Mesendoderm (in vitro differentiated cells): ENCODE data around the gene GPR158.
A peak's percentile ranks its signal among the peaks of the same experiment; 100 is the strongest.

Source experiments
- DNase-seq: peaks from one replicate; pipeline ENCODE4 v3.0.0; 2013
- H2AK5ac ChIP-seq: 2 replicates; pipeline ENCODE4 v1.6.1; 2013; ENCODE audit warnings: low read length, inconsistent platforms
- H2BK120ac ChIP-seq: 2 replicates; pipeline ENCODE4 v1.6.1; 2013; ENCODE audit warnings: low read depth, mild to moderate bottlenecking, low read length, moderate library complexity, mixed read lengths
- H2BK15ac ChIP-seq: replicated peaks from 2 replicates; pipeline ENCODE4 v1.6.1; 2013; ENCODE audit warnings: low read depth, mild to moderate bottlenecking, moderate library complexity
- H2BK5ac ChIP-seq: 2 replicates; pipeline ENCODE4 v1.6.1; 2013; ENCODE audit warnings: low read length, inconsistent platforms
- H3K18ac ChIP-seq: 2 replicates; pipeline ENCODE4 v1.6.1; 2013; ENCODE audit warnings: mild to moderate bottlenecking, low read length, mixed read lengths
- H3K23ac ChIP-seq: one replicate; pipeline ENCODE4 v1.6.1; 2013; ENCODE audit warnings: low read length
- H3K27ac ChIP-seq: 2 replicates; pipeline ENCODE4 v1.5.1; 2013; ENCODE audit warnings: low read depth, mild to moderate bottlenecking, inconsistent platforms, low read length, moderate library complexity
- H3K27me3 ChIP-seq: 2 replicates; pipeline ENCODE4 v1.6.1; 2013; ENCODE audit warnings: low read length, control low read depth, mild to moderate bottlenecking, inconsistent platforms; ENCODE audit not compliant: insufficient read depth, poor library complexity
- H3K36me3 ChIP-seq: 2 replicates; pipeline ENCODE4 v1.6.1; 2013; ENCODE audit warnings: low read length, inconsistent platforms; ENCODE audit not compliant: control insufficient read depth, insufficient read depth
- H3K4ac ChIP-seq: one replicate; pipeline ENCODE4 v1.6.1; 2013; ENCODE audit warnings: low read depth, mild to moderate bottlenecking, low read length, moderate library complexity
- H3K4me1 ChIP-seq: 2 replicates; pipeline ENCODE4 v1.6.1; 2013; ENCODE audit warnings: low read depth, low read length, inconsistent platforms; ENCODE audit not compliant: control insufficient read depth
- H3K4me2 ChIP-seq: 2 replicates; pipeline ENCODE4 v1.6.1; 2013; ENCODE audit warnings: low read length
- H3K4me3 ChIP-seq: 2 replicates; pipeline ENCODE4 v1.5.1; 2013; ENCODE audit warnings: mild to moderate bottlenecking, low read length
- H3K56ac ChIP-seq: one replicate; pipeline ENCODE4 v1.6.1; 2013; ENCODE audit warnings: low read length
- H3K79me1 ChIP-seq: 2 replicates; pipeline ENCODE4 v1.6.1; 2013; ENCODE audit warnings: low read length, inconsistent platforms
- H3K79me2 ChIP-seq: 2 replicates; pipeline ENCODE4 v1.6.1; 2013; ENCODE audit warnings: mild to moderate bottlenecking, low read length; ENCODE audit not compliant: control insufficient read depth, insufficient read depth
- H3K9ac ChIP-seq: 2 replicates; pipeline ENCODE4 v1.6.1; 2013; ENCODE audit warnings: low read length, inconsistent platforms
- H4K5ac ChIP-seq: one replicate; pipeline ENCODE4 v1.6.1; 2013; ENCODE audit warnings: low read length
- H4K8ac ChIP-seq: one replicate; pipeline ENCODE4 v1.6.1; 2013; ENCODE audit warnings: low read depth, mild to moderate bottlenecking, control low read depth, low read length, moderate library complexity
- WGBS: extraction: QIAGEN DNeasy Blood & Tissue Kit; methylation state at CpG from one replicate; pipeline ENCODE4 v1.1.7; 2013; ENCODE audit warnings: low lambda C conversion rate, missing lambda C conversion rate; ENCODE audit not compliant: insufficient coverage; ENCODE audit errors: extremely low coverage; 5-methylcytosine and 5-hydroxymethylcytosine counted together

Gene GPR158

GRCh38 chr10:25180801-25181200 is 6.0 kb downstream of the GPR158 start:
- no peaks in the 10 kb centered on the region for H3K36me3 ChIP-seq
- no peak for DNase-seq
- no peak overlapping the region for H3K18ac ChIP-seq
- H2BK15ac ChIP-seq: no peak overlapping the region
- no peak overlapping the region for H2AK5ac ChIP-seq
- no peak overlapping the region for H3K4me3 ChIP-seq
- no peaks in the 10 kb centered on the region for H3K79me2 ChIP-seq
- H3K9ac ChIP-seq: no peak overlapping the region
- H2BK5ac ChIP-seq: no peak overlapping the region
- H3K4me1 ChIP-seq: no peaks in the 10 kb centered on the region
- H3K4me2 ChIP-seq: no peak overlapping the region
- H2BK120ac ChIP-seq: no peak overlapping the region
- H4K8ac ChIP-seq: no peak overlapping the region
- no peak overlapping the region for H3K4ac ChIP-seq
- WGBS: no CpG with 5 or more reads among the region's 2 CpGs
- no peak overlapping the region for H3K56ac ChIP-seq
- H3K79me1 ChIP-seq: no peaks in the 10 kb centered on the region
- H3K27me3 ChIP-seq: peaks cover 2% of the 10 kb centered on the region
- no peak overlapping the region for H3K27ac ChIP-seq
- H3K23ac ChIP-seq: no peak overlapping the region
- H4K5ac ChIP-seq: no peak overlapping the region

- H3K79me2 ChIP-seq: no peaks in the 10 kb centered on the region
- H3K27ac ChIP-seq: no peak overlapping the region
- H3K4me1 ChIP-seq: no peaks in the 10 kb centered on the region
- H2BK120ac ChIP-seq: no peak overlapping the region
- H2BK5ac ChIP-seq: no peak overlapping the region
- H3K4ac ChIP-seq: no peak overlapping the region
- no peak overlapping the region for H3K4me3 ChIP-seq
- no peaks in the 10 kb centered on the region for H3K27me3 ChIP-seq
- no peak overlapping the region for H3K18ac ChIP-seq
- H3K56ac ChIP-seq: no peak overlapping the region
- no peaks in the 10 kb centered on the region for H3K79me1 ChIP-seq
- no peak overlapping the region for H2BK15ac ChIP-seq
- H3K23ac ChIP-seq: no peak overlapping the region
- no peak overlapping the region for H4K8ac ChIP-seq
- no peaks in the 10 kb centered on the region for H3K36me3 ChIP-seq
- no peak overlapping the region for H2AK5ac ChIP-seq
- H3K4me2 ChIP-seq: no peak overlapping the region
- H3K9ac ChIP-seq: no peak overlapping the region
- DNase-seq: no peak
- H4K5ac ChIP-seq: no peak overlapping the region
- WGBS: no CpG with 5 or more reads among the region's 3 CpGs
These were observed 7.8 kb downstream of the GPR158 start for GRCh38 chr10:25182636-25183035.

- no peak overlapping the region for H3K23ac ChIP-seq
- no peaks in the 10 kb centered on the region for H3K36me3 ChIP-seq
- no peaks in the 10 kb centered on the region for H3K4me1 ChIP-seq
- H2BK15ac ChIP-seq: no peak overlapping the region
- H3K4ac ChIP-seq: no peak overlapping the region
- no peak overlapping the region for H2BK5ac ChIP-seq
- no peaks in the 10 kb centered on the region for H3K79me2 ChIP-seq
- DNase-seq: no peak
- no peak overlapping the region for H3K56ac ChIP-seq
- H3K79me1 ChIP-seq: no peaks in the 10 kb centered on the region
- no peak overlapping the region for H4K8ac ChIP-seq
- WGBS: no CpG with 5 or more reads among the region's 5 CpGs
- no peak overlapping the region for H3K18ac ChIP-seq
- no peak overlapping the region for H2BK120ac ChIP-seq
- no peak overlapping the region for H3K4me2 ChIP-seq
- H3K4me3 ChIP-seq: no peak overlapping the region
- H4K5ac ChIP-seq: no peak overlapping the region
- H3K27me3 ChIP-seq: no peaks in the 10 kb centered on the region
- H3K9ac ChIP-seq: no peak overlapping the region
- H3K27ac ChIP-seq: no peak overlapping the region
- H2AK5ac ChIP-seq: no peak overlapping the region
These were observed 16.5 kb downstream of the GPR158 start for GRCh38 chr10:25191162-25191895.

- Histone ChIP-seq H4K5ac (no peak overlapping the region), H2AK5ac (no peak overlapping the region), H3K36me3 (no peaks in the 10 kb centered on the region), H4K8ac (no peak overlapping the region), H3K4me1 (no peaks in the 10 kb centered on the region), H3K4me3 (no peak overlapping the region), H3K4ac (no peak overlapping the region), H3K18ac (no peak overlapping the region), H2BK120ac (no peak overlapping the region), H3K9ac (no peak overlapping the region), H2BK5ac (no peak overlapping the region), H3K27ac (no peak overlapping the region), H3K4me2 (no peak overlapping the region), H2BK15ac (no peak overlapping the region), H3K79me2 (no peaks in the 10 kb centered on the region), H3K79me1 (no peaks in the 10 kb centered on the region), H3K56ac (no peak overlapping the region), H3K27me3 (no peaks in the 10 kb centered on the region), H3K23ac (no peak overlapping the region)
- DNase-seq: no peak
- no CpG with 5 or more reads among the region's 1 CpG for WGBS
These were observed 23.4 kb downstream of the GPR158 start for GRCh38 chr10:25198151-25198550.

- no peak overlapping the region for H4K5ac ChIP-seq
These were observed 32.1 kb downstream of the GPR158 start for GRCh38 chr10:25206693-25207414.

More at GRCh38 chr10:25206693-25207414, 32.1 kb downstream of the GPR158 start:
- Histone ChIP-seq H3K79me1 (no peaks in the 10 kb centered on the region), H2BK15ac (no peak overlapping the region), H3K4me3 (no peak overlapping the region), H4K8ac (no peak overlapping the region), H3K79me2 (no peaks in the 10 kb centered on the region), H3K36me3 (no peaks in the 10 kb centered on the region), H3K4me2 (no peak overlapping the region), H3K4me1 (no peaks in the 10 kb centered on the region), H3K9ac (no peak overlapping the region), H2BK5ac (no peak overlapping the region), H3K56ac (no peak overlapping the region), H2AK5ac (no peak overlapping the region), H3K23ac (no peak overlapping the region), H3K27ac (no peak overlapping the region), H2BK120ac (no peak overlapping the region), H3K18ac (no peak overlapping the region), H3K4ac (no peak overlapping the region), H3K27me3 (no peaks in the 10 kb centered on the region)
- DNase-seq: peak; percentile 14
- no CpG with 5 or more reads among the region's 4 CpGs for WGBS
